VCaP (cell line): ENCODE measurements around the gene GNL1.
A peak's percentile ranks its signal among the peaks of the same experiment; 100 is the strongest.
"Not testable (repeated sequence)": the region's sequence is repeated elsewhere in the genome, so short reads cannot be mapped to it uniquely, and the experiment has no call there.

Experiments
- H3K27ac ChIP-seq: fragments of 450-650 bp; 2 replicates; pipeline ENCODE4 v1.5.1; 2017
- CTCF ChIP-seq: fragments of 450-650 bp; conservative IDR thresholded peaks from 2 replicates; pipeline ENCODE4 v1.5.1; 2017; ENCODE audit warnings: mild to moderate bottlenecking, moderate library complexity

GNL1 gene

GRCh38 chr6:30520522-30520921 lies 35.8 kb downstream of the GNL1 start:
- no peak overlapping the region for H3K27ac ChIP-seq
- no peak for TF ChIP-seq CTCF

- H3K27ac ChIP-seq, result not testable (repeated sequence)
Observed at GRCh38 chr6:30518505-30519145, 37.7 kb downstream of the GNL1 start.

- H3K27ac ChIP-seq, result not testable (repeated sequence)
Observed at GRCh38 chr6:30517767-30518504, 38.4 kb downstream of the GNL1 start.

- H3K27ac ChIP-seq, result peak overlapping the region; percentile 67
Observed at GRCh38 chr6:30516754-30517076, 39.6 kb downstream of the GNL1 start.

- H3K27ac ChIP-seq, result peak overlapping the region; percentile 67
Observed at GRCh38 chr6:30515944-30516753, 40.1 kb downstream of the GNL1 start.

GRCh38 chr6:30515106-30515505 lies 41.2 kb downstream of the GNL1 start:
- TF ChIP-seq CTCF, result no peak
- H3K27ac ChIP-seq, result no peak overlapping the region

More at GRCh38 chr6:30515944-30516753, 40.1 kb downstream of the GNL1 start:
- TF ChIP-seq CTCF, result no peak

- no peak for TF ChIP-seq CTCF
- H3K27ac ChIP-seq, result no peak overlapping the region
Observed at GRCh38 chr6:30513451-30513850, 42.8 kb downstream of the GNL1 start.

GRCh38 chr6:30511169-30511546 lies 45.1 kb downstream of the GNL1 start:
- TF ChIP-seq CTCF, result no peak

More at GRCh38 chr6:30511169-30511546, 45.1 kb downstream of the GNL1 start:
- no peak overlapping the region for H3K27ac ChIP-seq
